Pancreas (tissue), 10 donors: ENCODE results near the gene POLR1E. TPM values are rescaled to one million over a fixed set of nuclear protein-coding genes. Genes with fewer than 3 reads are reported as not detected.

ENCODE experiments used
- ATAC-seq, 4 donors: fragments of 200-7000 bp; cut with Tn5 transposase; one replicate each; pipeline versions ENCODE4 v1.8.0 to v1.9.1; 2020; ENCODE audit warnings: mild to moderate bottlenecking in 4 of 4, moderate library complexity in 4 of 4
- DNase-seq, 6 donors: peaks; one replicate each; pipeline ENCODE4 v3.0.0-alpha.2; 2020
- FAIRE-seq: peaks from 2 replicates; lab custom pipeline; 2012; peaks lifted over from hg19 to GRCh38; lab: Jason Lieb, UNC
- H3K27ac ChIP-seq, 4 donors: fragments of 200-600 bp; sonication (generic); 1 replicate in 3 of 4; 2 replicates in 1 of 4; pipeline versions ENCODE4 v1.5.0 to v1.8.0; 2020
- H3K27me3 ChIP-seq, 4 donors: fragments of 200-600 bp; one replicate each; pipeline ENCODE4 v1.8.0; 2021
- H3K36me3 ChIP-seq, 3 donors: fragments of 200-600 bp; sonication (generic) in 1 of 3; one replicate each; pipeline versions ENCODE4 v1.5.0 to v1.8.0; 2020 to 2021
- H3K4me1 ChIP-seq, 3 donors: fragments of 200-600 bp; one replicate each; pipeline ENCODE4 v1.8.0; 2021
- H3K4me3 ChIP-seq, 4 donors: fragments of 200-600 bp; sonication (generic) in 2 of 4; one replicate each; pipeline versions ENCODE4 v1.5.0 to v1.8.0; 2020 to 2021
- H3K9me3 ChIP-seq, 4 donors: fragments of 200-600 bp; one replicate each; pipeline ENCODE4 v1.8.0; 2021
- WGBS, 2 donors: extraction: QIAGEN DNeasy Blood & Tissue Kit; methylation state at CpG; one replicate each; pipeline ENCODE4 v1.1.7; 2013; 5-methylcytosine and 5-hydroxymethylcytosine counted together
- intact Hi-C, 3 donors: fragments of 100-400 bp; cut with DNase I; formaldehyde crosslinking; loops; one replicate each; pipeline versions ENCODE4 v1.11.1 to v1.14.2; 2022
- polyA plus RNA-seq, 2 donors: library from polyadenylated mRNA; stranded (reverse); fragments of 200-250 nt; gene quantifications; one replicate each; pipeline ENCODE4 v1.2.3, GENCODE V29; 2013
- total RNA-seq, 6 donors: library from RNA; stranded (reverse); fragmentation: NEBNext Ultra II Directional in 4 of 6; extraction: Animal tissue kit (Norgen Biotek cat#: 25700) in 4 of 6; gene quantifications; one replicate each; pipeline versions ENCODE4 v1.2.1 to v1.2.4, GENCODE V29; 2021 to 2023
- TF ChIP-seq, protein P1 (sequence below), 4 donors: fragments of 200-600 bp; sonication (generic) in 3 of 4; IDR thresholded peaks; one replicate each; pipeline versions ENCODE4 v1.5.0 to v1.8.0; 2021; ENCODE audit warnings: antibody characterized with exemption in 4 of 4
- donor health status: healthy with polysubstance abuse.
- donor health status: DM: no; HTN: no; CAD: no; lungs with moderate emphysema.
- donor health status: DM: no; HTN: no; CAD: no.
- donor health status: control.
- donor health status: control.
- donor health status: Bipolar disorder and iron deficiency.
- donor health status: DM: yes; HTN: yes; CAD: no.
- donor health status: DM: no; HTN: no; CAD: no.
- donor health status: DM: no; HTN: no; CAD: no.
- donor health status: DM: yes; HTN: yes; CAD: no.

POLR1E gene
- total and polyA plus RNA-seq, 8 donors = 11.9 to 30.1 (median 17.1) TPM

DNA sequence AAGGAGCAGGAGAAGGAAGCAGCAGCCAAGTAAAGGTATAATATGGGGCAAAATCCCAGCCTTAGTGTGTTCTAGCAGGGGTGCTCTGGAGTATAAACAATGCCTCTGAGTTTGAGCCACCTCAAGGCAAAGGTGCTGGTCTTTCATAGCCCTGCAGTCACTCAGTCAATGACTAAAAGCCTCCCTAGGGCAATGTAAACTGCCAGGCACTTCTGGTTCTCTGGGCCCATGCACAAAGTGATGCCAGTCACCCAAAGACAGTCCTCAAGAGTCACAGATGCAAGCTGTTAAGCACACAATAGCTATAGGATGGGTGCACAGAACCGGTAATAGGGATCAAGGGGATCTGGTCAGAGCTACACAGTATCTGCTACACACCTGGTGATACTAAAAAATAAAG is 33.1 kb upstream of the POLR1E start:
- FAIRE-seq (no peak), DNase-seq (no peak), ATAC-seq (no peak)
- WGBS, 2 donors = 92 to 100% methylated on average over 1 of the region's 1 CpG
- H3K9me3 ChIP-seq = no peaks in the 10 kb centered on the region
- no peaks in the 10 kb centered on the region for H3K36me3 ChIP-seq
- no peaks in the 10 kb centered on the region for H3K27me3 ChIP-seq
- TF ChIP-seq, protein P1, sequence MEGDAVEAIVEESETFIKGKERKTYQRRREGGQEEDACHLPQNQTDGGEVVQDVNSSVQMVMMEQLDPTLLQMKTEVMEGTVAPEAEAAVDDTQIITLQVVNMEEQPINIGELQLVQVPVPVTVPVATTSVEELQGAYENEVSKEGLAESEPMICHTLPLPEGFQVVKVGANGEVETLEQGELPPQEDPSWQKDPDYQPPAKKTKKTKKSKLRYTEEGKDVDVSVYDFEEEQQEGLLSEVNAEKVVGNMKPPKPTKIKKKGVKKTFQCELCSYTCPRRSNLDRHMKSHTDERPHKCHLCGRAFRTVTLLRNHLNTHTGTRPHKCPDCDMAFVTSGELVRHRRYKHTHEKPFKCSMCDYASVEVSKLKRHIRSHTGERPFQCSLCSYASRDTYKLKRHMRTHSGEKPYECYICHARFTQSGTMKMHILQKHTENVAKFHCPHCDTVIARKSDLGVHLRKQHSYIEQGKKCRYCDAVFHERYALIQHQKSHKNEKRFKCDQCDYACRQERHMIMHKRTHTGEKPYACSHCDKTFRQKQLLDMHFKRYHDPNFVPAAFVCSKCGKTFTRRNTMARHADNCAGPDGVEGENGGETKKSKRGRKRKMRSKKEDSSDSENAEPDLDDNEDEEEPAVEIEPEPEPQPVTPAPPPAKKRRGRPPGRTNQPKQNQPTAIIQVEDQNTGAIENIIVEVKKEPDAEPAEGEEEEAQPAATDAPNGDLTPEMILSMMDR (IDR thresholded peaks at IDR 0.05) = no peak
- peaks cover 4 to 16% (median 11%) of the 10 kb centered on the region in 3 donors for H3K4me1 ChIP-seq
- no peak overlapping the region for H3K27ac ChIP-seq
- intact Hi-C loops = no loop called here
- no peak overlapping the region for H3K4me3 ChIP-seq

DNA sequence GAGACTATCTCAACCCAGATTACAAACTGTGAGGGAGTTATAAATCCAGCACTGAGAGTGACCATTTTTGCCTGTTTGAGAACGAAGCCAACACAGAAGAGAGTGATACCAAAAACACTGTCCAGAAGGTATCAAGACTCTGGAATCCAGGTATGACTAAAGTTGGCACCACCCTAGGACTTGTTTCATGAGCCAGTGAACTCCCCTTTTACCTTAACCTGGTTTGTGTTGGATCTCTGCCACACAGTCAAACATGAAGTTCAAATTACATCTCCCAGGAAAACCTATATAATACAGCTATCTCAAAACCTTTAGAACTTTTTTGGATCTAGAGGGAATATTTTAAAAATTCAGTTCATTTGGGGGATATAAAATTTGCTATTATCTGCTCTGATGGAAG is 31.9 kb upstream of the POLR1E start:
- DNase-seq (no peak), ATAC-seq (peak; percentile 74 to 82 (median 81)), FAIRE-seq (no peak)
- H3K4me1 ChIP-seq = peaks cover 4 to 16% (median 11%) of the 10 kb centered on the region in 3 donors
- TF ChIP-seq, protein P1 (IDR thresholded peaks at IDR 0.05) = no peak
- H3K9me3 ChIP-seq = no peaks in the 10 kb centered on the region
- H3K27ac ChIP-seq = peak overlapping the region in 1 of 4 donors; percentile 39
- H3K4me3 ChIP-seq = no peak overlapping the region
- intact Hi-C loops = no loop called here
- H3K36me3 ChIP-seq = no peaks in the 10 kb centered on the region
- WGBS, 2 donors = 27 to 35% methylated on average over 1 of the region's 1 CpG
- no peaks in the 10 kb centered on the region for H3K27me3 ChIP-seq

DNA sequence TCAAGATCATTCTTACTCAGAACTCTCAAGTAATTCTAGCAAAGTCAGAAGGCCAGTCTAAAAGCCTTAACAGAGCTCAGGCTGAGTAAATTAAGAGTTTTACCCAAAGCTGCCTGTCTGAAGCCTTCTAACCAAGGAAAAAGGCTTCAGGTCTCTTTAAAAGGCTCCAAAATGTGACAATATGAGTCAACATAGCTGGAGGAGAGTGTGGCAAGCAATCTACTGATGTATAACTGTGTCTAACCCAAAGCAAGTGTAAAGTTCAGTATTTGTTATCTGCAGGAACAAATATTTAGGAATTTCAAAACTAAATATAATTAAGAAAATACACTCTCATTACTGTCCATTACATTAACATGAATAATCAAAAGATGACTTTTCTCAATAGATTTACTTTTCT is 31.5 kb upstream of the POLR1E start:
- TF ChIP-seq, protein P1 (IDR thresholded peaks at IDR 0.05) = no peak
- ATAC-seq (peak in 3 of 4 donors; percentile 38 to 42 (median 39)), DNase-seq (no peak), FAIRE-seq (no peak)
- intact Hi-C loops = no loop called here
- H3K27me3 ChIP-seq = no peaks in the 10 kb centered on the region
- H3K27ac ChIP-seq = peak overlapping the region in 1 of 4 donors; percentile 39
- no peaks in the 10 kb centered on the region for H3K36me3 ChIP-seq
- peaks cover 4 to 16% (median 11%) of the 10 kb centered on the region in 3 donors for H3K4me1 ChIP-seq
- no peak overlapping the region for H3K4me3 ChIP-seq
- no peaks in the 10 kb centered on the region for H3K9me3 ChIP-seq

DNA sequence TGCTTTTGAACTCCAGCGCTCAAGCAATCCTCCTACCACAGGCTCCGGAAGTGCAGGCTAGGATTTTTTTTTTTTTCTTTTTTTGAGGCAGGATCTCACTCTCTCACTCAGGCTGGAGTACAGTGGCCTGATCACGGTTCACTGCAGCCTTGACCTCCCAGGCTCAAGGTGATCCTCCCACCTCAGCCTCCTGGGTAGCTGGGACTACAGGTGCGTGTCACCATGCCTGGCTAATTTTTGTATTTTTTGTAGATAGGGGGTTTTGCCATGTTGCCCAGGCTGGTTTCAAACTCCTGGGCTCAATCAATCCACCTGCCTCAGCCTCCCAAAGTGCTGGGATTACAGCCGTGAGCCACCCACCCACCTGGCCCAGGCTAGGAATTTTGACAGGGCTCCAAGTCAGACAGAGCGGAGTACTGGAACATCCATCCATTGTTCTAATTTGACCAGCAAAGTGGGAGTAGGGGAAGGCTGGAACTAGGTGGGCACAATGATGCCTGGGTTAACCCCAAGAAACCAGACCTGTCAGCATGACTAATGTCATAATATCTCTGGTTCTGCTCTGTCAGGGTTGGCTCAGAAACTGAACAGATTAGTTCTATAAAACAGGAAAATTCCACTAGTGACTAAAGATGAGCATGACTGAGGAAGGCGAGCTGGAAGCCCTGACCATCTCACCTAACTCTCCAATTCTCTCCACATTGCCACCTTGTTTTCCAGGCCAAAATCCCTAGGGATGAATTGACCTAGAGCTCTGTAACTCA is 29.7 kb upstream of the POLR1E start:
- FAIRE-seq = no peak
- H3K4me1 ChIP-seq = peaks cover 4 to 16% (median 11%) of the 10 kb centered on the region in 3 donors

More for the DNA sequence above, 29.7 kb upstream of the POLR1E start:
- H3K4me3 ChIP-seq = no peak overlapping the region
- DNase-seq (no peak), ATAC-seq (no peak)
- no peaks in the 10 kb centered on the region for H3K27me3 ChIP-seq
- no peak overlapping the region for H3K27ac ChIP-seq
- WGBS, 2 donors = 76 to 78% methylated on average over 7 of the region's 7 CpGs
- TF ChIP-seq, protein P1 (IDR thresholded peaks at IDR 0.05) = no peak
- H3K9me3 ChIP-seq = no peaks in the 10 kb centered on the region
- intact Hi-C loops = no loop called here
- no peaks in the 10 kb centered on the region for H3K36me3 ChIP-seq
